NT2/D1 (cell line): ENCODE measurements around the gene TIAM1.

Experiments used
- SUZ12 ChIP-seq: IDR thresholded peaks from 2 replicates; pipeline ENCODE4 v1.6.1; 2011; ENCODE audit not compliant: insufficient read length, insufficient read depth; ENCODE audit errors: extremely low read depth
- YY1 ChIP-seq: IDR thresholded peaks from 2 replicates; pipeline ENCODE4 v1.6.1; 2011; ENCODE audit not compliant: insufficient read length, insufficient read depth
- ZNF274 ChIP-seq: IDR thresholded peaks from 2 replicates; pipeline ENCODE4 v1.6.1; 2011; ENCODE audit warnings: mild to moderate bottlenecking, low read depth, low read length

- TF ChIP-seq YY1: no peak
- no peak for TF ChIP-seq SUZ12
- no peak for TF ChIP-seq ZNF274
These were observed 142.5 kb downstream of the TIAM1 start for GRCh38 chr21:31201548-31201947.
